ENCODE results near the gene SH2D3A. TPM values are rescaled to one million over a fixed set of nuclear protein-coding genes. Genes with fewer than 3 reads are reported as not detected.

The SH2D3A gene
- total RNA-seq, 1 experiment from 2014 or later, result 17.9 TPM

DNA sequence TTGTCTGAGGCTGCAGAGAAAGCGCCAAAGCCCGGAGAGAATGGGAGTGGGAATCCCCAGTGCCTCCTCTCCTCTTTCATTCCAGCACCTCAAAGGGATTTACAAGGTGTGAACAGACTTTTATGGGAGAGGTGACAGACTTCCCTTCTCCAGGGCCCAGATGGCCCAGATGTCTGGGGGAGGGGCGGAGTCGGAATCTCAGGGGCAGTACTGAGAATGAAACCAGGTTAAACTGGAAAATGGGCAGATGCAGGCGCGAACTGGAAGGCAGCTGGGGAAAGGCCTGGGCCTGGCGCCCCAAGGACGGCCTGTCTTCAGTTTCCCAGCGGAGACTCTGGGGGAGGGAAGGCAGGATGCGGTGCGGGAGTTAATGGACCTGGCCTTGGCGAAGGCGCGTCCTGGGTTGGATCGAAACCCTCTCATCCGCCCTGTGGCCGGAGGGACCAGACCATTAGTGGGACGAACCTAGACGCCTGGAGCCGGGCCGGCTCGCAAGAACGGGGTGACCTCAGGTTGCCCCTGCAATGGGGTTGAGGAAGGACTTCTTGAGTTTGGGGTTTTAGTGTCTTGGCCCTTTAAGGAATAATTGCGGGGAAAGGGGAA, 28.3 kb downstream of the SH2D3A start:
- Histone ChIP-seq H2BK12ac (ENCODE audit: insufficient read length, low read depth, low read length) (no peak overlapping the region), H3K9me3 (ENCODE audit: control insufficient read depth, low read depth, low read length) (no peaks in the 10 kb centered on the region), H3K27ac (ENCODE audit: insufficient read length, low read depth, low read length) (no peak overlapping the region), H3K79me2 (ENCODE audit: insufficient read depth, low read length) (no peaks in the 10 kb centered on the region; the same call in 1 of the 2 replicates), H2BK120ac (ENCODE audit: low read depth, low read length, poor library complexity, severe bottlenecking) (no peak overlapping the region), H4K91ac (ENCODE audit: insufficient read length, low read depth, low read length) (no peak overlapping the region), H2BK20ac (ENCODE audit: low read depth, low read length, poor library complexity, severe bottlenecking) (no peak overlapping the region), H2BK5ac (ENCODE audit: insufficient read length, low read length) (no peak overlapping the region), H3K23me2 (ENCODE audit: insufficient read length, low read depth, low read length, poor library complexity, severe bottlenecking) (peaks cover 25% of the 10 kb centered on the region), H3K23ac (ENCODE audit: insufficient read length, low read depth, low read length) (no peak overlapping the region), H4K8ac (replicated peaks; ENCODE audit: insufficient read length, low read depth, low read length) (no peak overlapping the region), H2BK15ac (ENCODE audit: low read depth, low read length) (peak overlapping the region; percentile 57; the same call in 1 of the 2 replicates), H3K27me3 (ENCODE audit: insufficient read depth, low read length) (no peaks in the 10 kb centered on the region), H4K20me1 (ENCODE audit: control insufficient read depth, insufficient read depth, insufficient read length) (no peaks in the 10 kb centered on the region), H3K56ac (ENCODE audit: insufficient read length, low read depth, low read length) (no peak overlapping the region), H3K4ac (ENCODE audit: low read depth, low read length) (no peak overlapping the region), H2AK5ac (ENCODE audit: insufficient read length, low read length) (no peak overlapping the region), H3K79me1 (ENCODE audit: insufficient read depth, low read depth, low read length, poor library complexity, severe bottlenecking) (no peaks in the 10 kb centered on the region), H3K4me2 (ENCODE audit: insufficient read depth, insufficient read length, low read length) (peak overlapping the region; percentile 79), H3K14ac (ENCODE audit: insufficient read depth, low read length) (peak overlapping the region; percentile 92), H3T11ph (ENCODE audit: low read length) (peak overlapping the region; percentile 62), H3K9ac (ENCODE audit: extremely low read depth, insufficient read length, low read length) (peak overlapping the region; percentile 46), H4K5ac (ENCODE audit: insufficient read length, low read depth, low read length) (no peak overlapping the region), H2AFZ (ENCODE audit: low read length) (no peak overlapping the region), H3K18ac (ENCODE audit: insufficient read length, low read depth, low read length) (peak overlapping the region; percentile 92), H3K4me1 (ENCODE audit: insufficient read depth, low read length) (peaks cover 12% of the 10 kb centered on the region)
- Mint-ChIP-seq H3K27me3 (ENCODE audit: low read depth) (no peaks in the 10 kb centered on the region), H3K27ac (peak overlapping the region; percentile 78 to 95 (median 89); a peak in 6 of 7 replicates), H3K4me1 (peaks cover 50 to 65% of the 10 kb centered on the region in 2 experiments), H3K36me3 (ENCODE audit: insufficient read depth in 1 of 3, low read depth in 3 of 3) (peaks cover 14 to 18% (median 18%) of the 10 kb centered on the region in 3 experiments), H3K4me3 (peak overlapping the region; percentile 88 to 97), H3K9me3 (no peaks in the 10 kb centered on the region)
- no peak for DNase-seq
- WGBS (ENCODE audit: extremely low coverage, insufficient read length, low lambda C conversion rate), result no CpG with 5 or more reads among the region's 24 CpGs
- TF ChIP-seq CTCF (conservative IDR thresholded peaks at IDR 0.05), result no peak; the same call in 2 of the 3 replicates
